Spleen (tissue), 11 donors: ENCODE data around the gene EPHX1. TPM values are rescaled to one million over a fixed set of nuclear protein-coding genes. Genes with fewer than 3 reads are reported as not detected.
A peak's percentile ranks its signal among the peaks of the same experiment; 100 is the strongest.

Experiments used
- DNase-seq: peaks from one replicate; pipeline ENCODE4 v3.0.0-alpha.2; 2020
- H3K27ac ChIP-seq, 8 donors: fragments of 200-600 bp; sonication (generic) in 7 of 8; 1 replicate in 4 of 8; 2 replicates in 4 of 8; pipeline versions ENCODE4 v1.5.0 to v1.8.0; 2016 to 2021; ENCODE audit warnings: inconsistent platforms in 4 of 8, mild to moderate bottlenecking in 4 of 8, moderate library complexity in 1 of 8
- H3K27me3 ChIP-seq, 7 donors: fragments of 200-600 bp; sonication (generic) in 6 of 7; replicated peaks in 1 of 7; 1 replicate in 4 of 7; 2 replicates in 3 of 7; pipeline versions ENCODE4 v1.5.0 to v1.8.0; 2016 to 2021; ENCODE audit warnings: inconsistent platforms in 3 of 7, mild to moderate bottlenecking in 1 of 7
- H3K36me3 ChIP-seq, 6 donors: fragments of 200-600 bp; sonication (generic) in 5 of 6; 1 replicate in 4 of 6; 2 replicates in 2 of 6; pipeline versions ENCODE4 v1.5.0 to v1.8.0; 2016 to 2021; ENCODE audit warnings: inconsistent platforms in 2 of 6
- H3K4me1 ChIP-seq, 6 donors: fragments of 200-600 bp; sonication (generic) in 5 of 6; 1 replicate in 3 of 6; 2 replicates in 3 of 6; pipeline versions ENCODE4 v1.5.0 to v1.8.0; 2016 to 2021; ENCODE audit warnings: inconsistent platforms in 3 of 6
- H3K4me3 ChIP-seq, 8 donors: fragments of 200-600 bp; sonication (generic) in 7 of 8; 1 replicate in 4 of 8; 2 replicates in 4 of 8; pipeline versions ENCODE4 v1.5.0 to v1.8.0; 2016 to 2021; ENCODE audit warnings: inconsistent platforms in 4 of 8, mild to moderate bottlenecking in 4 of 8, moderate library complexity in 2 of 8
- H3K9me3 ChIP-seq, 8 donors: fragments of 200-600 bp; sonication (generic) in 7 of 8; 1 replicate in 4 of 8; 2 replicates in 4 of 8; pipeline versions ENCODE4 v1.5.0 to v1.8.0; 2016 to 2021; ENCODE audit warnings: inconsistent platforms in 4 of 8
- CTCF ChIP-seq, 11 experiments: fragments of 200-600 bp in 7 of 11; fragments of 450-650 bp in 4 of 11; sonication (generic) in 4 of 11; IDR thresholded peaks in 8 of 11; conservative IDR thresholded peaks in 3 of 11; 1 replicate in 7 of 11; 2 replicates in 4 of 11; pipeline versions ENCODE4 v1.4.0 to v1.8.0; 2016 to 2021; ENCODE audit warnings: antibody characterized with exemption in 11 of 11, inconsistent platforms in 4 of 11, mild to moderate bottlenecking in 1 of 11
- POLR2A ChIP-seq, 3 donors: fragments of 450-650 bp; IDR thresholded peaks; one replicate each; pipeline ENCODE4 v1.5.1; 2017; ENCODE audit warnings: antibody characterized with exemption in 3 of 3, mild to moderate bottlenecking in 1 of 3
- POLR2AphosphoS5 ChIP-seq, 3 donors: sonication (generic); formaldehyde crosslinking; IDR thresholded peaks; one replicate each; pipeline ENCODE4 v1.5.1; 2017; ENCODE audit warnings: antibody characterized with exemption in 3 of 3
- WGBS, 5 donors: extraction: QIAGEN DNeasy Blood & Tissue Kit in 3 of 5; methylation state at CpG; one replicate each; pipeline versions ENCODE4 v1.1.5 to v1.1.7; 2013 to 2018; 5-methylcytosine and 5-hydroxymethylcytosine counted together
- intact Hi-C: fragments of 100-400 bp; cut with DNase I; formaldehyde crosslinking; loops from one replicate; pipeline ENCODE4 v1.15.0; 2023; ENCODE audit warnings: low total_unique reads
- polyA plus RNA-seq, 3 donors: library from polyadenylated mRNA; stranded (reverse); fragments of 200-250 nt; gene quantifications; one replicate each; pipeline ENCODE4 v1.2.1, GENCODE V29; 2013
- total RNA-seq, 7 donors: library from RNA; depleted of rRNA in 3 of 7; stranded (reverse); fragments of >200 nt in 3 of 7; fragmentation: NEBNext Ultra II Directional in 4 of 7; extraction: Animal tissue kit (Norgen Biotek cat#: 25700) in 4 of 7; gene quantifications; one replicate each; pipeline versions ENCODE4 v1.1.0 to v1.2.1, GENCODE V29; 2016 to 2021
- donor health status: healthy with polysubstance abuse.
- donor health status: DM: no; HTN: no; CAD: no; lungs with moderate emphysema.
- donor health status: DM: no; HTN: no; CAD: no.
- donor health status: Bipolar disorder and iron deficiency.
- donor health status: healthy.
- donor health status: DM: no; HTN: no; CAD: no.
- donor health status: DM: yes; HTN: yes; CAD: no.

EPHX1 gene
- total and polyA plus RNA-seq, 10 donors = 3.9 to 92.8 (median 43.9) TPM

- Histone ChIP-seq H3K27me3 (no peaks in the 10 kb centered on the region), H3K4me3 (no peak overlapping the region), H3K36me3 (peaks cover 0 to 89% (median 27%) of the 10 kb centered on the region in 6 donors), H3K27ac (no peak overlapping the region), H3K9me3 (no peaks in the 10 kb centered on the region), H3K4me1 (peaks cover 17 to 58% (median 29%) of the 10 kb centered on the region in 6 donors)
- intact Hi-C loops = loop anchor here (5.0 to 10.0 kb wide), 2 partner anchors 60 to 367 kb away; no protein-coding TSS in a partner anchor
- 82 to 94% (median 90%) methylated on average over 18 of the region's 18 CpGs for WGBS, 5 donors
- peak; percentile 64 for DNase-seq
- TF ChIP-seq POLR2AphosphoS5 (IDR thresholded peaks at IDR 0.05) (peak in 1 of 3 donors; percentile 24), POLR2A (IDR thresholded peaks at IDR 0.05) (no peak), CTCF (IDR thresholded peaks at IDR 0.05 in 8 of 11, conservative IDR thresholded peaks at IDR 0.05 in 3 of 11) (no peak)
Observed at GRCh38 chr1:225844236-225845061, 34.5 kb downstream of the EPHX1 start.

- H3K9me3 ChIP-seq = no peaks in the 10 kb centered on the region
- WGBS, 5 donors = 91 to 95% (median 93%) methylated on average over 14 of the region's 14 CpGs
- intact Hi-C loops = loop anchor here (5.0 to 10.0 kb wide), 2 partner anchors 60 to 368 kb away; no protein-coding TSS in a partner anchor
- H3K36me3 ChIP-seq = peaks cover 0 to 89% (median 27%) of the 10 kb centered on the region in 6 donors
- peaks cover 18 to 64% (median 35%) of the 10 kb centered on the region in 6 donors for H3K4me1 ChIP-seq
- H3K27me3 ChIP-seq = no peaks in the 10 kb centered on the region
- no peak for DNase-seq
- TF ChIP-seq POLR2AphosphoS5 (IDR thresholded peaks at IDR 0.05) (no peak), POLR2A (IDR thresholded peaks at IDR 0.05) (no peak), CTCF (IDR thresholded peaks at IDR 0.05 in 8 of 11, conservative IDR thresholded peaks at IDR 0.05 in 3 of 11) (no peak)
- H3K27ac ChIP-seq = no peak overlapping the region
- no peak overlapping the region for H3K4me3 ChIP-seq
Observed at GRCh38 chr1:225845097-225845496, 35.2 kb downstream of the EPHX1 start.

- Histone ChIP-seq H3K27me3 (no peaks in the 10 kb centered on the region), H3K9me3 (no peaks in the 10 kb centered on the region), H3K36me3 (peaks cover 0 to 89% (median 28%) of the 10 kb centered on the region in 6 donors), H3K27ac (peak overlapping the region in 3 of 8 donors; percentile 72 to 90 (median 80)), H3K4me1 (peaks cover 22 to 71% (median 40%) of the 10 kb centered on the region in 6 donors), H3K4me3 (no peak overlapping the region)
- peak; percentile 84 for DNase-seq
- no peak for TF ChIP-seq POLR2A (IDR thresholded peaks at IDR 0.05)
- TF ChIP-seq POLR2AphosphoS5 (IDR thresholded peaks at IDR 0.05) = peak; percentile 49 to 65 (median 59)
- peak in 10 of 11 experiments; percentile 13 to 71 (median 58) for TF ChIP-seq CTCF (IDR thresholded peaks at IDR 0.05 in 8 of 11, conservative IDR thresholded peaks at IDR 0.05 in 3 of 11)
- intact Hi-C loops = loop anchor here (5.0 to 10.0 kb wide), 2 partner anchors 59 to 368 kb away; no protein-coding TSS in a partner anchor
- WGBS, 5 donors = 79 to 96% (median 81%) methylated on average over 3 to 13 of the region's 13 CpGs
Observed at GRCh38 chr1:225845571-225846259, 35.8 kb downstream of the EPHX1 start.
